HTERT RPE-1 (cell line): ENCODE results near the gene C1QTNF8.
"Not testable (repeated sequence)": the region's sequence is repeated elsewhere in the genome, so short reads cannot be mapped to it uniquely, and the experiment has no call there.

Experiments
- in situ Hi-C: fragments of 300-500 bp; cut with MboI; formaldehyde crosslinking; loops from 4 replicates; pipeline ENCODE4 v1.14.3; 2020; ENCODE audit warnings: low sequenced_read_pairs

Gene C1QTNF8

GRCh38 chr16:1094601-1095449, 1.2 kb downstream of the C1QTNF8 start:
- in situ Hi-C loops: no loop called here

- in situ Hi-C loops: no loop called here
Observed at GRCh38 chr16:1094124-1094479, 1.9 kb downstream of the C1QTNF8 start.

GRCh38 chr16:1093284-1094123, 2.5 kb downstream of the C1QTNF8 start:
- in situ Hi-C loops: no loop called here

- in situ Hi-C loops: not testable (repeated sequence)
Observed at GRCh38 chr16:1092685-1093283, 3.3 kb downstream of the C1QTNF8 start.

GRCh38 chr16:1091992-1092552, 4.0 kb downstream of the C1QTNF8 start:
- in situ Hi-C loops: no loop called here

- in situ Hi-C loops: no loop called here
Observed at GRCh38 chr16:1090620-1091587, 5.1 kb downstream of the C1QTNF8 start.

GRCh38 chr16:1089822-1090619, 6.0 kb downstream of the C1QTNF8 start:
- in situ Hi-C loops: no loop called here

GRCh38 chr16:1089439-1089821, 6.6 kb downstream of the C1QTNF8 start:
- in situ Hi-C loops: no loop called here

- in situ Hi-C loops: no loop called here
Observed at GRCh38 chr16:1088295-1089170, 7.5 kb downstream of the C1QTNF8 start.

- in situ Hi-C loops: not testable (repeated sequence)
Observed at GRCh38 chr16:1086443-1086842, 9.6 kb downstream of the C1QTNF8 start.

- in situ Hi-C loops: no loop called here
Observed at GRCh38 chr16:1084971-1085370, 11.1 kb downstream of the C1QTNF8 start.

GRCh38 chr16:1082952-1083675, 12.9 kb downstream of the C1QTNF8 start:
- in situ Hi-C loops: no loop called here

GRCh38 chr16:1082266-1082951, 13.6 kb downstream of the C1QTNF8 start:
- in situ Hi-C loops: no loop called here

- in situ Hi-C loops: no loop called here
Observed at GRCh38 chr16:1081734-1082265, 14.2 kb downstream of the C1QTNF8 start.

- in situ Hi-C loops: no loop called here
Observed at GRCh38 chr16:1080801-1081733, 15.0 kb downstream of the C1QTNF8 start.
